Activated T-helper 1 cell treated with anti-CD3 and anti-CD28 coated beads, Interleukin-12 subunit alpha, Interleukin-12 subunit beta, Interleukin-2, Interleukin-4 antibody, amounts not matched to agents 30 ng/mL and 10 ng/mL and 1 ng/mL, durations not matched to agents 14 hours and 24 hours and 36 hours (primary cell): ENCODE measurements around the gene SEMA5A. TPM values are rescaled to one million over a fixed set of nuclear protein-coding genes. Genes with fewer than 3 reads are reported as not detected.

Experiments used
- DNase-seq: peaks from one replicate; pipeline ENCODE4 v3.0.0; 2021; ENCODE audit warnings: low spot score
- H3K27ac Mint-ChIP-seq: one replicate; pipeline ENCODE4 v1.8.0; 2021; ENCODE audit warnings: mild to moderate bottlenecking, mixed read lengths
- H3K27me3 Mint-ChIP-seq: one replicate; pipeline ENCODE4 v1.8.0; 2022; ENCODE audit warnings: mild to moderate bottlenecking, moderate library complexity, mixed read lengths; ENCODE audit not compliant: insufficient read depth
- H3K36me3 Mint-ChIP-seq: one replicate; pipeline ENCODE4 v1.8.0; 2021; ENCODE audit warnings: low read depth, mixed read lengths
- H3K4me1 Mint-ChIP-seq: one replicate; pipeline ENCODE4 v1.8.0; 2021; ENCODE audit warnings: low read depth, mixed read lengths
- H3K4me3 Mint-ChIP-seq: one replicate; pipeline ENCODE4 v1.8.0; 2021; ENCODE audit warnings: mild to moderate bottlenecking, moderate library complexity, mixed read lengths
- H3K9me3 Mint-ChIP-seq: one replicate; pipeline ENCODE4 v1.8.0; 2021; ENCODE audit warnings: mixed read lengths
- intact Hi-C: fragments of 100-400 bp; cut with micrococcal nuclease; formaldehyde crosslinking; loops from one replicate; pipeline ENCODE4 v1.15.1; 2024
- total RNA-seq: library from RNA; stranded (reverse); gene quantifications from 2 replicates; pipeline ENCODE4 v1.2.3, GENCODE V29; 2022

SEMA5A gene
- total RNA-seq, 1 donor from 2014 or later: not detected

GRCh38 chr5:9386945-9387344 is 158.9 kb downstream of the SEMA5A start:
- intact Hi-C loops: no loop called here
- DNase-seq: no peak
- H3K9me3 Mint-ChIP-seq: no peaks in the 10 kb centered on the region
- H3K27me3 Mint-ChIP-seq: no peaks in the 10 kb centered on the region
- H3K36me3 Mint-ChIP-seq: no peaks in the 10 kb centered on the region
- no peak overlapping the region for H3K27ac Mint-ChIP-seq
- H3K4me1 Mint-ChIP-seq: no peaks in the 10 kb centered on the region
- no peak overlapping the region for H3K4me3 Mint-ChIP-seq

GRCh38 chr5:9382522-9382921 is 163.4 kb downstream of the SEMA5A start:
- Mint-ChIP-seq H3K36me3 (no peaks in the 10 kb centered on the region), H3K9me3 (peaks cover 5% of the 10 kb centered on the region), H3K27ac (no peak overlapping the region), H3K4me1 (no peaks in the 10 kb centered on the region), H3K27me3 (no peaks in the 10 kb centered on the region), H3K4me3 (no peak overlapping the region)
- DNase-seq: no peak
- intact Hi-C loops: no loop called here

GRCh38 chr5:9381464-9381863 is 164.4 kb downstream of the SEMA5A start:
- intact Hi-C loops: no loop called here
- Mint-ChIP-seq H3K4me3 (no peak overlapping the region), H3K9me3 (peaks cover 7% of the 10 kb centered on the region), H3K4me1 (no peaks in the 10 kb centered on the region), H3K27ac (no peak overlapping the region), H3K27me3 (no peaks in the 10 kb centered on the region), H3K36me3 (no peaks in the 10 kb centered on the region)
- DNase-seq: no peak

- no peak overlapping the region for H3K27ac Mint-ChIP-seq
Measured at GRCh38 chr5:9380109-9380508, 165.8 kb downstream of the SEMA5A start.

GRCh38 chr5:9376363-9377117 is 169.3 kb downstream of the SEMA5A start:
- intact Hi-C loops: no loop called here
- DNase-seq: no peak
- Mint-ChIP-seq H3K27ac (no peak overlapping the region), H3K36me3 (no peaks in the 10 kb centered on the region), H3K4me3 (no peak overlapping the region), H3K4me1 (no peaks in the 10 kb centered on the region), H3K27me3 (no peaks in the 10 kb centered on the region), H3K9me3 (peaks cover 18% of the 10 kb centered on the region)

More at GRCh38 chr5:9380109-9380508, 165.8 kb downstream of the SEMA5A start:
- Mint-ChIP-seq H3K4me3 (no peak overlapping the region), H3K4me1 (no peaks in the 10 kb centered on the region), H3K27me3 (no peaks in the 10 kb centered on the region), H3K9me3 (peaks cover 15% of the 10 kb centered on the region), H3K36me3 (no peaks in the 10 kb centered on the region)
- intact Hi-C loops: no loop called here
- DNase-seq: no peak

- H3K9me3 Mint-ChIP-seq: peaks cover 17% of the 10 kb centered on the region
- intact Hi-C loops: no loop called here
- H3K27ac Mint-ChIP-seq: no peak overlapping the region
- no peak for DNase-seq
- H3K4me1 Mint-ChIP-seq: no peaks in the 10 kb centered on the region
- no peak overlapping the region for H3K4me3 Mint-ChIP-seq
- H3K27me3 Mint-ChIP-seq: no peaks in the 10 kb centered on the region
- no peaks in the 10 kb centered on the region for H3K36me3 Mint-ChIP-seq
Measured at GRCh38 chr5:9375756-9376155, 170.1 kb downstream of the SEMA5A start.

- peaks cover 14% of the 10 kb centered on the region for H3K9me3 Mint-ChIP-seq
- no peaks in the 10 kb centered on the region for H3K36me3 Mint-ChIP-seq
- no peaks in the 10 kb centered on the region for H3K4me1 Mint-ChIP-seq
- no peak for DNase-seq
- H3K27me3 Mint-ChIP-seq: no peaks in the 10 kb centered on the region
- no peak overlapping the region for H3K4me3 Mint-ChIP-seq
- H3K27ac Mint-ChIP-seq: no peak overlapping the region
- intact Hi-C loops: no loop called here
Measured at GRCh38 chr5:9374025-9374424, 171.8 kb downstream of the SEMA5A start.

- intact Hi-C loops: no loop called here
- Mint-ChIP-seq H3K36me3 (no peaks in the 10 kb centered on the region), H3K27me3 (no peaks in the 10 kb centered on the region), H3K4me1 (no peaks in the 10 kb centered on the region), H3K27ac (no peak overlapping the region), H3K4me3 (no peak overlapping the region), H3K9me3 (peaks cover 14% of the 10 kb centered on the region)
- no peak for DNase-seq
Measured at GRCh38 chr5:9373571-9373970, 172.3 kb downstream of the SEMA5A start.

- no peaks in the 10 kb centered on the region for H3K4me1 Mint-ChIP-seq
- H3K27me3 Mint-ChIP-seq: no peaks in the 10 kb centered on the region
- H3K4me3 Mint-ChIP-seq: no peak overlapping the region
- H3K27ac Mint-ChIP-seq: no peak overlapping the region
- intact Hi-C loops: no loop called here
- no peaks in the 10 kb centered on the region for H3K36me3 Mint-ChIP-seq
- peaks cover 3% of the 10 kb centered on the region for H3K9me3 Mint-ChIP-seq
- DNase-seq: no peak
Measured at GRCh38 chr5:9370256-9370655, 175.6 kb downstream of the SEMA5A start.

GRCh38 chr5:9365512-9365911 is 180.4 kb downstream of the SEMA5A start:
- H3K27me3 Mint-ChIP-seq: no peaks in the 10 kb centered on the region
- DNase-seq: no peak
- intact Hi-C loops: loop anchor here (10.0 kb wide), 1 partner anchor 179 kb away; the partner anchor contains the start of gene SEMA5A
- H3K9me3 Mint-ChIP-seq: no peaks in the 10 kb centered on the region
- no peak overlapping the region for H3K4me3 Mint-ChIP-seq
- no peaks in the 10 kb centered on the region for H3K36me3 Mint-ChIP-seq
- H3K4me1 Mint-ChIP-seq: no peaks in the 10 kb centered on the region
- H3K27ac Mint-ChIP-seq: no peak overlapping the region

GRCh38 chr5:9363449-9363848 is 182.4 kb downstream of the SEMA5A start:
- Mint-ChIP-seq H3K27me3 (no peaks in the 10 kb centered on the region), H3K4me3 (no peak overlapping the region), H3K36me3 (no peaks in the 10 kb centered on the region), H3K27ac (no peak overlapping the region), H3K9me3 (no peaks in the 10 kb centered on the region), H3K4me1 (no peaks in the 10 kb centered on the region)
- DNase-seq: no peak
- intact Hi-C loops: loop anchor here (10.0 kb wide), 1 partner anchor 181 kb away; the partner anchor contains the start of gene SEMA5A

- H3K27ac Mint-ChIP-seq: no peak overlapping the region
- no peaks in the 10 kb centered on the region for H3K4me1 Mint-ChIP-seq
- no peak for DNase-seq
- intact Hi-C loops: loop anchor here (10.0 kb wide), 1 partner anchor 182 kb away; the partner anchor contains the start of gene SEMA5A
- no peaks in the 10 kb centered on the region for H3K27me3 Mint-ChIP-seq
- no peaks in the 10 kb centered on the region for H3K9me3 Mint-ChIP-seq
- no peak overlapping the region for H3K4me3 Mint-ChIP-seq
- no peaks in the 10 kb centered on the region for H3K36me3 Mint-ChIP-seq
Measured at GRCh38 chr5:9363026-9363425, 182.8 kb downstream of the SEMA5A start.

- intact Hi-C loops: loop anchor here (10.0 kb wide), 1 partner anchor 182 kb away; the partner anchor contains the start of gene SEMA5A
- no peaks in the 10 kb centered on the region for H3K27me3 Mint-ChIP-seq
- H3K9me3 Mint-ChIP-seq: no peaks in the 10 kb centered on the region
- no peaks in the 10 kb centered on the region for H3K4me1 Mint-ChIP-seq
- H3K27ac Mint-ChIP-seq: no peak overlapping the region
- no peak overlapping the region for H3K4me3 Mint-ChIP-seq
- DNase-seq: no peak
- H3K36me3 Mint-ChIP-seq: no peaks in the 10 kb centered on the region
Measured at GRCh38 chr5:9362600-9362999, 183.3 kb downstream of the SEMA5A start.
